IMR-90 (cell line): ENCODE results near the gene TUBA3E. TPM values are rescaled to one million over a fixed set of nuclear protein-coding genes. Genes with fewer than 3 reads are reported as not detected.

Experiments used
- ATAC-seq: fragments of 200-7000 bp; cut with Tn5 transposase; 2 replicates; pipeline ENCODE4 v1.9.1; 2020; ENCODE audit warnings: low read depth, mild to moderate bottlenecking, moderate library complexity
- BruUV-seq: library from RNA; stranded (reverse); fragments of 400-500 nt; replicated peaks from 2 replicates; lab custom pipeline; 2021; lab: Mats Ljungman, UMichigan
- CTCF ChIA-PET: fragments of 300-600 bp; formaldehyde crosslinking; extraction: SDS; loops from one replicate; lab custom pipeline; 2021; ENCODE audit warnings: antibody characterized with exemption; lab: Yijun Ruan, JAX
- POLR2A ChIA-PET: fragments of 300-600 bp; sonication (Branson Sonifier 250); formaldehyde crosslinking; loops from one replicate; lab custom pipeline; 2022; ENCODE audit warnings: antibody characterized with exemption; ENCODE audit not compliant: unreplicated experiment; lab: Charles Lee
- DNase-seq: peaks from one replicate; pipeline ENCODE4 v3.0.0; 2013
- H2AFZ ChIP-seq: replicated peaks from 2 replicates; pipeline ENCODE3; 2013; ENCODE audit warnings: low read length, mild to moderate bottlenecking; ENCODE audit not compliant: poor library complexity
- H2AK5ac ChIP-seq: 2 replicates; pipeline ENCODE4 v1.6.1; 2013; ENCODE audit warnings: low read depth, low read length, inconsistent platforms
- H2AK9ac ChIP-seq: replicated peaks from 2 replicates; pipeline ENCODE3; 2013; ENCODE audit warnings: mild to moderate bottlenecking, low read depth, low read length, moderate library complexity; ENCODE audit not compliant: poor library complexity
- H2BK120ac ChIP-seq: 2 replicates; pipeline ENCODE4 v1.6.1; 2013; ENCODE audit warnings: low read depth, low read length, inconsistent platforms
- H2BK15ac ChIP-seq: 3 replicates; pipeline ENCODE4 v1.6.1; 2013; ENCODE audit warnings: low read depth, low read length, inconsistent platforms
- H2BK20ac ChIP-seq: 2 replicates; pipeline ENCODE4 v1.6.1; 2013; ENCODE audit warnings: low read depth, mild to moderate bottlenecking, inconsistent platforms, low read length, moderate library complexity
- H2BK5ac ChIP-seq: 2 replicates; pipeline ENCODE4 v1.6.1; 2013; ENCODE audit warnings: mild to moderate bottlenecking, low read depth, low read length, inconsistent platforms; ENCODE audit not compliant: poor library complexity, severe bottlenecking
- H3K14ac ChIP-seq: replicated peaks from 2 replicates; pipeline ENCODE4 v1.6.1; 2013; ENCODE audit warnings: low read depth, low read length, inconsistent platforms
- H3K18ac ChIP-seq: 2 replicates; pipeline ENCODE4 v1.6.1; 2013; ENCODE audit warnings: low read depth, low read length, control low read depth
- H3K23ac ChIP-seq: 2 replicates; pipeline ENCODE4 v1.6.1; 2013; ENCODE audit warnings: low read depth, low read length, inconsistent platforms
- H3K27ac ChIP-seq: 2 replicates; pipeline ENCODE4 v1.5.1; 2013; ENCODE audit warnings: mild to moderate bottlenecking, control low read depth, low read length; ENCODE audit not compliant: insufficient read depth
- H3K27me3 ChIP-seq: 2 replicates; pipeline ENCODE4 v1.6.1; 2013; ENCODE audit warnings: low read length; ENCODE audit not compliant: control insufficient read depth, insufficient read depth
- H3K36me3 ChIP-seq: 2 replicates; pipeline ENCODE4 v1.6.1; 2013; ENCODE audit warnings: low read length, mixed read lengths; ENCODE audit not compliant: control insufficient read depth, insufficient read depth
- H3K4ac ChIP-seq: 2 replicates; pipeline ENCODE4 v1.6.1; 2013; ENCODE audit warnings: low read depth, low read length, inconsistent platforms
- H3K4me1 ChIP-seq: 2 replicates; pipeline ENCODE4 v1.6.1; 2013; ENCODE audit warnings: low read length, mixed read lengths; ENCODE audit not compliant: control insufficient read depth, insufficient read depth
- H3K4me2 ChIP-seq: 2 replicates; pipeline ENCODE4 v1.6.1; 2013; ENCODE audit warnings: low read depth, mild to moderate bottlenecking, control low read depth, low read length, moderate library complexity
- H3K4me3 ChIP-seq: 2 replicates; pipeline ENCODE4 v1.5.1; 2013; ENCODE audit warnings: low read depth, mild to moderate bottlenecking, control low read depth, low read length, moderate library complexity; ENCODE audit not compliant: insufficient read depth
- H3K56ac ChIP-seq: 2 replicates; pipeline ENCODE4 v1.6.1; 2013; ENCODE audit warnings: low read length, inconsistent platforms; ENCODE audit not compliant: insufficient read depth; ENCODE audit errors: extremely low read depth
- H3K79me1 ChIP-seq, 2 experiments: 2 replicates each; pipeline ENCODE4 v1.6.1; 2013; ENCODE audit warnings: low read length in 2 of 2, inconsistent platforms in 1 of 2, low read depth in 1 of 2
- H3K9ac ChIP-seq: 2 replicates; pipeline ENCODE4 v1.6.1; 2013; ENCODE audit warnings: low read depth, low read length, control low read depth
- H3K9me1 ChIP-seq: 2 replicates; pipeline ENCODE4 v1.6.1; 2013; ENCODE audit warnings: low read length, inconsistent platforms; ENCODE audit not compliant: insufficient read depth
- H3K9me3 ChIP-seq: 2 replicates; pipeline ENCODE4 v1.6.1; 2013; ENCODE audit warnings: low read length; ENCODE audit not compliant: control insufficient read depth, insufficient read depth
- H4K20me1 ChIP-seq: 2 replicates; pipeline ENCODE4 v1.6.1; 2013; ENCODE audit warnings: low read length, inconsistent platforms; ENCODE audit not compliant: insufficient read depth
- H4K5ac ChIP-seq: 2 replicates; pipeline ENCODE4 v1.6.1; 2013; ENCODE audit warnings: mild to moderate bottlenecking, low read depth, low read length, control low read depth
- H4K8ac ChIP-seq, 2 experiments: 2 replicates each; pipeline ENCODE4 v1.6.1; 2013; ENCODE audit warnings: low read depth in 2 of 2, low read length in 2 of 2, control low read depth in 1 of 2, inconsistent platforms in 1 of 2
- H4K91ac ChIP-seq: 2 replicates; pipeline ENCODE4 v1.6.1; 2013; ENCODE audit warnings: low read depth, low read length, inconsistent platforms; ENCODE audit not compliant: insufficient read depth
- CEBPB ChIP-seq: IDR thresholded peaks from 2 replicates; pipeline ENCODE4 v1.6.1; 2012; ENCODE audit warnings: low read depth, low read length, improper control_type of control experiment
- NFE2L2 ChIP-seq: fragments of 150-350 bp; IDR thresholded peaks from 2 replicates; pipeline ENCODE4 v1.6.1; 2016; ENCODE audit warnings: low read depth, mild to moderate bottlenecking, low read length
- WGBS, 2 experiments: methylation state at CpG; one replicate each; pipeline versions ENCODE4 v1.1.5 to v1.1.7; 2013; ENCODE audit warnings: missing lambda C conversion rate in 2 of 2; ENCODE audit not compliant: insufficient read length in 1 of 2; ENCODE audit errors: extremely low coverage in 2 of 2; 5-methylcytosine and 5-hydroxymethylcytosine counted together
- dilution Hi-C: fragments of 300-500 bp; cut with HindIII; formaldehyde crosslinking; loops from one replicate; pipeline ENCODE4 v1.14.3; 2018; ENCODE audit warnings: low sequenced_read_pairs; ENCODE audit not compliant: unreplicated experiment
- in situ Hi-C: fragments of 300-500 bp; cut with MboI; formaldehyde crosslinking; loops from 3 replicates; pipeline ENCODE4 v1.14.3; 2019; ENCODE audit warnings: low sequenced_read_pairs, inconsistent platforms, mixed read lengths
- intact Hi-C: fragments of 100-400 bp; cut with micrococcal nuclease; formaldehyde crosslinking; loops from 2 replicates; pipeline ENCODE4 v1.10.0; 2022
- polyA plus RNA-seq, 3 experiments: library from polyadenylated mRNA; depleted of rRNA; stranded (reverse); fragments of >200 nt; gene quantifications; 2 replicates each; pipeline ENCODE4 v1.2.3, GENCODE V29; 2012; ENCODE audit warnings: low replicate concordance in 1 of 3
- total RNA-seq: library from RNA; depleted of rRNA; stranded (reverse); fragments of >200 nt; gene quantifications from 2 replicates; pipeline ENCODE4 v1.2.3, GENCODE V29; 2012

TUBA3E gene
- total and polyA plus RNA-seq, 2 of the 4 experiments (the other 2 are of a cell fraction) = not detected

DNA sequence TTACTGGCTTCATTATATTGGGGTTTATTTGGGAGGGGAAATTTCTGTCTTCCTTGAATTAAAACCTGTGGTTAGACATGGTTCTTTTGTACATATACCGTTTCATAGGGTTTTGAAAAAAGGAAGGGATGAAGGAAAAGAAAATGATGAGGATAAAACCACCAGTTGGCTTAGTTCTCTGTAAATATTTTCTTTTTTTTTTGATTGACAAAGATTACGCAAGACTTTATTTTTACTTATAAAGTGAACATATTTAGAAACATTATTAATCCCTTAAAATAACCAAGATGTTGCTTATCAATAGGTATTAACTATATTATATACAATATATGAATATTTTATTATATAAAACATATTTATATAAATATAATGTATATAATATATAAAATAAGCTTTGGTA lies 45.1 kb upstream of the TUBA3E start:
- POLR2A ChIA-PET = no interaction called here
- no CpG with 5 or more reads among the region's 2 CpGs for WGBS, 2 experiments

More for the DNA sequence above, 45.1 kb upstream of the TUBA3E start:
- no peak for DNase-seq
- Histone ChIP-seq H3K14ac (no peak overlapping the region), H4K8ac (no peak overlapping the region), H2BK120ac (no peak overlapping the region), H3K4me1 (no peaks in the 10 kb centered on the region), H3K4ac (no peak overlapping the region), H3K79me1 (no peaks in the 10 kb centered on the region), H4K91ac (no peak overlapping the region), H2AFZ (no peak overlapping the region), H2AK9ac (no peak overlapping the region), H4K5ac (no peak overlapping the region), H3K36me3 (no peaks in the 10 kb centered on the region), H3K23ac (no peak overlapping the region), H2BK15ac (no peak overlapping the region), H2AK5ac (no peak overlapping the region), H3K27me3 (no peaks in the 10 kb centered on the region; the same call in 1 of the 2 replicates), H3K18ac (no peak overlapping the region), H3K56ac (no peak overlapping the region), H3K9me3 (no peaks in the 10 kb centered on the region), H4K20me1 (no peaks in the 10 kb centered on the region), H3K9ac (no peak overlapping the region), H2BK5ac (no peak overlapping the region), H3K27ac (no peak overlapping the region), H2BK20ac (no peak overlapping the region), H3K4me3 (no peak overlapping the region), H3K9me1 (no peaks in the 10 kb centered on the region), H3K4me2 (no peak overlapping the region)
- in situ Hi-C loops (no loop called here), dilution Hi-C loops (no loop called here), intact Hi-C loops (no loop called here)
- ATAC-seq = no peak
- CTCF ChIA-PET = no interaction called here
- no TSS peak for BruUV-seq
- TF ChIP-seq CEBPB (peak; percentile 56; the same call in 1 of the 2 replicates), NFE2L2 (no peak)
